ENCODE data around the gene CNFN. TPM values are rescaled to one million over a fixed set of nuclear protein-coding genes. Genes with fewer than 3 reads are reported as not detected.

The CNFN gene
- total RNA-seq, 1 donor from 2014 or later = 3.6 TPM

- peak; percentile 67 for TF ChIP-seq CTCF (conservative IDR thresholded peaks at IDR 0.05)
- peaks cover 11% of the 10 kb centered on the region for H3K4me1 Mint-ChIP-seq
- no peaks in the 10 kb centered on the region for H3K9me3 Mint-ChIP-seq
- no peaks in the 10 kb centered on the region for H3K36me3 Mint-ChIP-seq (ENCODE audit: low read depth)
- peak; percentile 64 for DNase-seq (ENCODE audit: low read depth, low spot score)
- H3K4me3 Mint-ChIP-seq = peak overlapping the region; percentile 50
- peaks cover 49% of the 10 kb centered on the region for H3K27me3 Mint-ChIP-seq (ENCODE audit: low read depth)
- peak overlapping the region; percentile 5 for H3K27ac Mint-ChIP-seq (ENCODE audit: unreplicated experiment)
Measured at GRCh38 chr19:42386974-42387707, 3.0 kb downstream of the CNFN start.

- Mint-ChIP-seq H3K4me1 (peaks cover 5% of the 10 kb centered on the region), H3K27me3 (ENCODE audit: low read depth) (peaks cover 15% of the 10 kb centered on the region), H3K4me3 (no peak overlapping the region), H3K27ac (ENCODE audit: unreplicated experiment) (no peak overlapping the region), H3K36me3 (ENCODE audit: low read depth) (peaks cover 4% of the 10 kb centered on the region), H3K9me3 (no peaks in the 10 kb centered on the region)
- DNase-seq (ENCODE audit: low read depth, low spot score) = no peak
- no peak for TF ChIP-seq CTCF (conservative IDR thresholded peaks at IDR 0.05)
Measured at GRCh38 chr19:42380155-42380554, 9.9 kb downstream of the CNFN start.

GRCh38 chr19:42378225-42379215 lies 11.6 kb downstream of the CNFN start:
- TF ChIP-seq CTCF (conservative IDR thresholded peaks at IDR 0.05) = no peak
- DNase-seq (ENCODE audit: low read depth, low spot score) = no peak
- Mint-ChIP-seq H3K4me1 (peaks cover 5% of the 10 kb centered on the region), H3K9me3 (no peaks in the 10 kb centered on the region), H3K27me3 (ENCODE audit: low read depth) (peaks cover 15% of the 10 kb centered on the region), H3K27ac (ENCODE audit: unreplicated experiment) (no peak overlapping the region), H3K4me3 (no peak overlapping the region), H3K36me3 (ENCODE audit: low read depth) (peaks cover 7% of the 10 kb centered on the region)

- Mint-ChIP-seq H3K27ac (ENCODE audit: unreplicated experiment) (no peak overlapping the region), H3K36me3 (ENCODE audit: low read depth) (peaks cover 7% of the 10 kb centered on the region), H3K27me3 (ENCODE audit: low read depth) (peaks cover 4% of the 10 kb centered on the region), H3K4me3 (no peak overlapping the region), H3K4me1 (peaks cover 5% of the 10 kb centered on the region), H3K9me3 (no peaks in the 10 kb centered on the region)
- no peak for DNase-seq (ENCODE audit: low read depth, low spot score)
- no peak for TF ChIP-seq CTCF (conservative IDR thresholded peaks at IDR 0.05)
Measured at GRCh38 chr19:42376177-42376555, 13.9 kb downstream of the CNFN start.

GRCh38 chr19:42375415-42376176 lies 14.5 kb downstream of the CNFN start:
- Mint-ChIP-seq H3K36me3 (ENCODE audit: low read depth) (peaks cover 7% of the 10 kb centered on the region), H3K4me1 (peaks cover 5% of the 10 kb centered on the region), H3K9me3 (no peaks in the 10 kb centered on the region), H3K27ac (ENCODE audit: unreplicated experiment) (no peak overlapping the region), H3K27me3 (ENCODE audit: low read depth) (peaks cover 4% of the 10 kb centered on the region), H3K4me3 (no peak overlapping the region)
- TF ChIP-seq CTCF (conservative IDR thresholded peaks at IDR 0.05) = no peak
- no peak for DNase-seq (ENCODE audit: low read depth, low spot score)
